HL-60 (cell line): ENCODE measurements around the gene GNPTG.

ENCODE experiments used
- CTCF ChIP-seq: IDR thresholded peaks from one replicate; pipeline ENCODE4 v1.5.1; 2011; ENCODE audit warnings: low read length, control low read depth, inconsistent platforms; ENCODE audit not compliant: insufficient read depth
- POLR2AphosphoS5 ChIP-seq: IDR thresholded peaks from 2 replicates; pipeline ENCODE4 v1.6.1; 2012; ENCODE audit warnings: low read depth
- REST ChIP-seq: IDR thresholded peaks from 2 replicates; pipeline ENCODE4 v1.6.1; 2012; ENCODE audit warnings: low read depth; ENCODE audit not compliant: insufficient replicate concordance

GRCh38 chr16:1314399-1315068, 37.2 kb upstream of the GNPTG start:
- TF ChIP-seq CTCF: no peak
- no peak for TF ChIP-seq POLR2AphosphoS5
- no peak for TF ChIP-seq REST
